RWPE1 (cell line): ENCODE measurements around the gene HEBP2.

Experiments
- CTCF ChIA-PET: fragments of 350-600 bp; sonication (Branson Sonifier 250); formaldehyde crosslinking; extraction: SDS; loops from one replicate; lab custom pipeline; 2021; lab: Yijun Ruan, JAX
- POLR2A ChIA-PET: fragments of 400-600 bp; formaldehyde crosslinking; extraction: SDS; loops from one replicate; lab custom pipeline; 2020; ENCODE audit warnings: antibody characterized with exemption; ENCODE audit not compliant: low non-redundant PET; lab: Yijun Ruan, JAX
- DNase-seq: peaks from one replicate; pipeline ENCODE4 v3.0.0; 2012; ENCODE audit warnings: low spot score
- H3K27ac ChIP-seq: fragments of 450-650 bp; 2 replicates; pipeline ENCODE4 v1.5.1; 2017
- CTCF ChIP-seq: fragments of 450-650 bp; conservative IDR thresholded peaks from 2 replicates; pipeline ENCODE4 v1.5.1; 2017; ENCODE audit warnings: low read depth, mild to moderate bottlenecking

The HEBP2 gene

DNA sequence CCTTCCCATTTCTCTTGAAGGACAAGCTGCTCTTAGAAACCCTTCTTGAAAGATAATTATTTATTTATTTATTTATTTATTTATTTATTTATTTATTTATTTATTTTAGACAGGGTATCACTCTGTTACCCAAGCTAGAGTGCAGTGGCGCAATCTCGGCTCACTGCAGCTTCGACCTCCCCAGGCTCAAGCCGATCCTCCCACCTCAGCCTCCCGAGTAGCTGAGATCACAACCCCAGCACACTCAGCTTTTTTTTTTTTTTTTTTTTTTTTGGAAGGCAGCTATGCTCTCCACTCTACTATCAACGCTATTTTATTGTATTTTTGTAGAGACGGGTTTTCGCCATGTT, 1.2 kb upstream of the HEBP2 start:
- POLR2A ChIA-PET, result no interaction called here
- no peak for TF ChIP-seq CTCF
- H3K27ac ChIP-seq, result 0 out of 2 replicates have a peak overlapping the region, but pooled peaks have one; percentile 86
- DNase-seq, result no peak
- CTCF ChIA-PET, result interaction anchor here (0.8 kb wide), 1 partner anchor 1850 kb away, joined by 3 read pairs; no protein-coding TSS in a partner anchor

DNA sequence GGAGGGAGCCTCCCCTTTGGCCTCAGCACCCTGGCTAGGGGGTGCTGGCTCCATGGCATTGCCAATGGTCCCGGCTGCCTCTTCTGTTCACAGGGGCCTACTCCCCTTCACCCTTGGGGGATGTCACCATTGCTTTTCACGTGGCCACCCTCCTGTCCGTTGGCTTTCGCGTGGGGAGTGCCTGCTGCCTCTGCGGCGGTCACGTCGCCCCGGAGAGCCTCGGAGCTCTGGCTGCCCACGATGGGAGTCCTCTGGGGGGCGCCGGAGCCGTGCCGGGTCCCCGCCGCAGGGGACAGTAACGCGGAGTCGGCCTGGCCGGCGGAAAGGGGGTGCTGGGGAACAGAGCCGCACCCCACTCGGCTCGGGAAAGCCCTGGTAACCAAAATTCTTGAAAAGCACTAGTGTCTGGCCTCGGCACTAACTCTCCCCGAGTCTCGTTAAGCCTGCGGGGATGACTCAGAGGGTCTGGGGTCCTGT, 661 bp upstream of the HEBP2 start:
- TF ChIP-seq CTCF, result no peak; the same call in 1 of the 2 replicates
- peak; percentile 13 for DNase-seq
- ChIA-PET POLR2A (no interaction called here), CTCF (interaction anchor here (0.6 to 0.8 kb wide), 3 partner anchors 91 to 1849 kb away, joined by 3 to 4 read pairs (median 3); no protein-coding TSS in a partner anchor)
- peak overlapping the region; percentile 86 for H3K27ac ChIP-seq

DNA sequence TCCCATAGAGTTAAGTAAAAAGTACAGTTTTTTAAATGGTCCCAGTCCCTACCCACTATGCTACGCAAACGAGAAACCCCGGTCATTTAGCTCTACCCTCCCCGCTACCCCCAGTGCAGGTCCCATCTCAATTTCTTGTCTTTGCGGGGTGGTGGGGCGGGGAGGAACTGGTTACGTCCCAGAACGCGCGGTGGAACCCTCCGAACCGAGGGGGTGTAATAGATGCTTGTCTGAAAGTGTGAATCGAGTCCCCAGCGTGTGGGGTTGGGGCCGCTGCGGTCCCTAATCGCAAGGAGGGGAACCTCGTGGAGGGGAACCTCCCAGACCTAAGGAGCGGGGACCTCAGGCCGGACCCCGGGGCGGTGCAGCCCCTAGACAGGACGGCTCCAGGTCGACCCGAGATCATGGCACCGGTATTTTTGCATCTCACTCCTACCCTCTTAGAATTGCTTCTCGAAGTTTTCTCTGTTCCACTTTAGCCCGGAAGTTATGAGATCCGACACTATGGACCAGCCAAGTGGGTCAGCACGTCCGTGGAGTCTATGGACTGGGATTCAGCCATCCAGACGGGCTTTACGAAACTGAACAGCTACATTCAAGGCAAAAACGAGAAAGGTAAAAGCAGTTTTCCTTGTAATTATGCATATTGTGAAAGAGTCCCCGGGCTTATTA, 779 bp downstream of the HEBP2 start:
- peak overlapping the region; percentile 86 for H3K27ac ChIP-seq
- POLR2A ChIA-PET, result interaction anchor here (0.6 kb wide), 1 partner anchor 144 kb away, joined by 3 read pairs; no protein-coding TSS in a partner anchor
- CTCF ChIA-PET, result interaction anchor here (0.6 to 0.7 kb wide), 4 partner anchors 22 to 289 kb away, joined by 3 to 6 read pairs (median 4); no protein-coding TSS in a partner anchor
- no peak for TF ChIP-seq CTCF
- DNase-seq, result no peak

- H3K27ac ChIP-seq, result no peak overlapping the region
- DNase-seq, result no peak
- TF ChIP-seq CTCF, result no peak
- POLR2A ChIA-PET, result no interaction called here
- CTCF ChIA-PET, result interaction anchor here (0.6 to 0.7 kb wide), 2 partner anchors 410 to 1234 kb away, joined by 3 to 4 read pairs; no protein-coding TSS in a partner anchor
These were observed 1.9 kb downstream of the HEBP2 start for GRCh38 chr6:138405816-138406413.

- TF ChIP-seq CTCF, result no peak
- ChIA-PET CTCF (interaction anchor here (0.6 to 0.7 kb wide), 2 partner anchors 409 to 1234 kb away, joined by 3 to 4 read pairs; no protein-coding TSS in a partner anchor), POLR2A (no interaction called here)
- no peak for DNase-seq
- no peak overlapping the region for H3K27ac ChIP-seq
These were observed 2.4 kb downstream of the HEBP2 start for GRCh38 chr6:138406443-138406842.

DNA sequence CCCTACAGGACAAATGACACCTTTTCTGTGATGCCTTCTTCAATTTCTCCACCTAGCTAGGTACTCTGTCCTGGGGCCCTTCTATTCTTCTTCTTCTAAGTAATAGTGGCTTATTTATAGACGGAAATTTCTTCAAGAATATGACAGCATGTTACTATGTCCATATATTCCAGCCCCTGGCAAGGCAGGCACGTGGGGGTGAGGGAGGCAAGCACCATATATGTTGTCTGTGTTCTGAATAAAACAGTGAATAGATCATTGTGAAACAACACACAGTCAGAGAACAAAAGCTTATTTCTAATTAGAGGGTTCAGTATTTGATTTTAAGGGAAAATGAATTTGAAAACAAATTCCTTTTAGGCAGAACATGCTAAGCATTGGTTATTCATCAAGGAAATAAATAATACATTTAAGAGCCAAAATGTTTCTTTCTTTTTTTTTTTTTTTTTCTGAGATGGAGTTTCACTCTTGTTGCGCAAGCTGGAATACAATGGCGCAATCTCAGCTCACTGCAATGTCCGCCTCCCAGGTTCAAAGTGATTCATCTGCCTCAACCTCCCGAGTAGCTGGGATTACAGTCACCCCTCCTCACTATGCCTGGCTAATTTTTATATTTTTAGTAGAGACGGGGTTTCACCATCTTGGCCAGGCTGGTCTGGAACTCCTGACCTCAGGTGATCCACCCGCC, 6.2 kb downstream of the HEBP2 start:
- CTCF ChIA-PET, result interaction anchor here (0.6 kb wide), 1 partner anchor 15 kb away, joined by 4 read pairs; no protein-coding TSS in a partner anchor
- no peak for DNase-seq

More for the DNA sequence above, 6.2 kb downstream of the HEBP2 start:
- POLR2A ChIA-PET, result no interaction called here
- no peak for TF ChIP-seq CTCF
- H3K27ac ChIP-seq, result peak overlapping the region; percentile 71
